GM18858 (cell line): ENCODE results near the gene STX16.
"Not testable (repeated sequence)": the region's sequence is repeated elsewhere in the genome, so short reads cannot be mapped to it uniquely, and the experiment has no call there.

Experiments
- ATAC-seq: cut with Tn5 transposase; IDR thresholded peaks from one replicate; pipeline ENCODE4 v1.9.1; 2021; ENCODE audit not compliant: unreplicated experiment

The STX16 gene

DNA sequence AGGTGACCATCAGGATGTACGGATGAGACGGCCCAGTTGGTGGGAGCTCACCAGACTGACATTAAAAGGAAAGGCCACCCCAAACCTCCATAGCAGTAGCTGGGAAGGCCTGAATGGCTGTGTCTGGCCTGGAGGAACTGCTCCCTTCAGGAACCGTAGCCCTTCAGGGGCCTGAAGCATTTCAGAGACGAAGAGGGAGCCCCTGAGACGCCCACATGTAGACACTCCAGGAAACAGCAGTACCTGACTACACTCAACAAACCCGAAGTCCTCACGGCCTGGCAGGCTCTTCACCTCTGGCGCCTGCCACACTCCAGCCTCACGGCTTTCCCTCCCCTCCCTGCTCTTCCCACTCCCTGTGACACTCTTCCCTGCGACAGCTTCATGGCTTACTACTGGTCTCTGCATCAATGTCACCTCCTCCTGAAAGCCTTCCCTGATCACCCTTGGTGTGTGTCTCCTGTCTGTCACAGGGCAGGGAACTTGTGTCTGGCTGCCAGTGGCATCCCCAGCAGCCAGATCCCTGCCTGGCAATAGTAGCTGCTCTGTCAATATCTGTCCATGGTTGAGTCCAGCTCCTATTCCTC, 14.6 kb upstream of the STX16 start:
- ATAC-seq: no peak

DNA sequence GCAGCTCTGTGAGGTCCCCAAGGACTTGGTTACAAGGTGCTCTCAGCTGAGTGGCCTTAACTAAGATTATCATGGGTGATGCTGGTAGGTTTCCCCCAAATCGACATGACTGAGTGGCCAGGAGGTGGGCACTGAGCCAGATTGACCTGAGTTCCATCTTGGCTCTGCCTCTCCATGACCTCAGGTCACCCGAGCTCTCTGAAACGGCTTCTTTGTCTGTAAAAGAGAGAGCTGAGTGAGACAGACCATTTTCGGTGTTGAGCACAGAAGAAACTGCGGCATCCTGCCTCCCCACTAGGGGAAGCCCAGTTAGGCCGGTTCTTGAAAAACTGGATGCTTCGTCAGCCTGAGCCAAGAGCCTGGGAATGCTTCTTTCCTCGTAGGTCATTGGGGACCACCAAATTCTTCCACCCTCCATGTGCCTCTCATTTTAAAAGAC, 14.1 kb upstream of the STX16 start:
- ATAC-seq: no peak

DNA sequence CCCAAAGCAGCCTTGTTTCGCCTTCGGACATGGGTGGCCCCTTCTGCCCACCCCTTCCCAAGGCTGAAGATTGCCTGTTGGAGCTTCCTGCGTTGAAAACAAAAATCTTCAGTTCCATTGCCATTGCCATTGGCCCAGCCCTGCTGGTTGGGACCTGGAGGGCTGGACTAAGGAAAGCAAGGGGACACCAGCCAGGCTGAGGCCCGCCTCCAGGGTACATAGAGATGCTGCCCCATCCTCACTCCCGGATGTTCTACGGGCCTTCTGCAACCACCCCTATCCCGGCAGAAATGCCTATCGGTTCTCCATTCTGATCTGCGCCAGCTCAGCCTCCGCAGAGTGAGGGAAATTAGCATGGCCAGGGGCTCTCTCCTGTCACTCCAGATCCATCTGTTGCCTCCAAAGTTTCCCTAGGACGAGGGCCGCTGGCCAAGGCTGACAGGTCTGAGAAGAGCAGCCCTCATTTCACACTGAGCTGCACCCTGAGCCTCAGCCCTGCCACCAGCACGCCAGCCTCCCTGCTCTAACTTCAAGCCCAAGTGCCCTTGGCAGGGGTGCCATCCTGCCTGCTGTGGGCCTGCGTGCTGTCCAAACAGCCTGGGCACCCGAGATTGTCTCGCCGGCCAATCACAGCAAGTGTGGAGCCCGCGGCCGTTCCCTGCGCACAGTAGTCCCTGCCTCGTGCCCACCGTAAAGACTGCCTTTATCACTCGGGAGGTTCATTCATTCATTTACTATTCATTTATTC, 13.4 kb upstream of the STX16 start:
- ATAC-seq: no peak

DNA sequence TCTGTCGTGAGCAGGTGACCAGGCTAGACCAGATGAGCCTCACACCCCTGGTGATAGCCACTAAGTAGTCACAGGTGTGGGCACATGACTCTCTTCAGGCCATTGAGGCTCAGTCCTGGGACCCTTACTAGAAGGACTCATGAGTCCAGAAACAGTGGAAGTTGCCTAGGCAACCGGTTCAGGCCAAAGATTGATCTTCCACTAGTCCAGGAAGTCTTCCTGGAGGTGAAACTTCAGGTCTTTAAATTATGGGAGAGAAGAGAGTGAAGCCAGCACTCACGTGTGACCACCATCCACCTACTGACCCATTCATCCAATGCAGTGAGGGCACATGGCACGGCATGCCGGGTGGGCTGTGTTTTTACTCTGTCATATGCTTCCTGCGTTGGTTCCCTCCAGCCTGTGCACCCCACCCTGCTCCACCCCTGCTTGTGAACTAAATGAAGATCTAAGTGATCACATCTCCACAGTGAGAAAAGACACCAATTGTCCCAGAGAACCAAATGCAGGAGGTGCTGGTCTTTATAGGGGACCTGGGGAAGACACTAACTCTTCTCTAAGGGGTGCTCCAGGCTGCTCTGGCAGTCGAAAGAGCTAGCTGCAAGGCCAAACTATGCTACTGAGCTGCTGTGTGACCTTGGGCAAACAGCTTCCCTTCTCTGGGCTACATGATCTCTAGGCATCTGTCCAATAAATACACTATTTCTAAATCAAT, 12.5 kb upstream of the STX16 start:
- ATAC-seq: no peak

DNA sequence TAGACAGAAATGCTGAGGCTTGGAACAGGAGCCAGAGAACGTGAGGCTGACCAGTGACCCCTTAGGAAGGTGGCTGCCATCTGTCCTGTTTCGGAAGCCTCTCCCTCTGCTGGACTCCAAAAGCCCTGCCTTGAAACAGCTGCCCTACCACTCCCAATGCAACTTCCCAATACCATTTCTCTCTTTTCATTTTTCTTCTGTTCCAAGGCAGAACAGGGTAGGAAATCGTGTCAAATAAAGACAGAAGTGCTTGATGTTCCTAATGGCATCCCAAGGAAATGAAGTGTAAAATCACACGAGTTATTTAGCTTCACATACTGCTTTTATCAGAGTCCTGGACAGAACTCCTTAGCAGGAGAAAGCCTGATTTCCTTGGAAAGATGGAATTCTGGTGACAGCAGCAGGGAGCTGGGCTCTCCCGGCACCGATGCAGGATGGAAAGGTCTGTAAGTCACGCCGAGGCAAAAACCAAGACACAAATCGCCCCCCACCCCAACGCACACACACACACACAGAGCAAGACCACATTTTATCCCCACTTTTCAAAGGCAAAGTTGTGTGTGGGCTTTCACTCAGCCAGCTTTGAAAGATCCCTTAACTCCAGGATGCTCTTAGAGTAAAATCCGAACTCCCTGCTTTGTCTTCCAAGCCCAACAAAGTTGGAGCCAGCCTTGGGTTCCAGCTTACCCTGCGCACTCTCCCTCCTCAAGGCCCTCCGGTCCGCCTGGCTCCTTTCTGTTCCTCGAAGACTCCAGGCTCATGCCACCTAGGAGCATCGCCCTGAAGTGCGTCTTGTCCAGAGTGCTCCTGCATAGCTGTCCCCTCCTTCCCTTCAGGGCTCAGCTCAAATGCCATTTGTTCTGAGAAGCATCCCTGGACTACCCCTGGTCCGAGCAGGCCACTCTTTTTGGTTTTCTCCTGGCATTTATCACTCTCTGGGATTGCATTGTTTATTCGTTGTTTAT, 11.6 kb upstream of the STX16 start:
- ATAC-seq: no peak

DNA sequence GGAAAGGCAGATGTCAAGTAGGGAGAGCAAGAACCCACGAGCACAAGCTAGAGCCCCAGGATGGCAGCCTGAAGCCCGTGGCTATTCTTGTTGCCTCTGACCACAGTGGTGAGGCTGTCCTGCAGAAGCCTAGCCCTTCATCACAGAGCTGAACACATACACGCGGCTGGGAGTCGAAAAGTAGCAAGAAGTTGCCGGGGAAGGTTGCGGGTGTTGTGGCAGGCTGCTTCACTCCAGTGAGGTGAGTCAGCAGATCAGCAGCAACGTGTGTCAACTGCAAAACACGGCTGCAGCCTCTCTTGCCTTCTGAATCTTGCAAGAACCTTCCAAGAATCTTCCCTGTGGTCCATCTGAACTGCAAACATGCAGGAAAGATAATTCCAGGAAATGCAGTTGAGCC, 10.6 kb upstream of the STX16 start:
- no peak for ATAC-seq

DNA sequence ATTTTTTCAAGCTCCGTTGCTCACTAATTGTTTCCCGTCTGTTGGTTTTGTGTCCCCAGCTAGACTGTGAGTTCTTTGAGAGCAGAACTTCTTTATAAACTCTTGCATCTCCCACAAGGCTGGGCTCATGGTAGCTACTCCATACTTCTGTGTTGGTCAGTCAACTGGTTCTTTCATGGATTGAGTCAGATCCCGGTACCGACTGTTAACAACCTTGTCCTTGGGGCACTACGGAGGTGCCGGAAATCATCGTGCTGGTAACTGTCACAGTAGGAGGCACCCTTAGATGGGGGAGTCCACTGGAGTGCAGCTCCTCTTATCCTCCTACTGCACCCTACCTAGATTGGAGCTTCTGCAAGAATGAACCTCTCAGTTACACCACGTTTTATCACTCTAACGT, 8.6 kb upstream of the STX16 start:
- ATAC-seq: no peak

DNA sequence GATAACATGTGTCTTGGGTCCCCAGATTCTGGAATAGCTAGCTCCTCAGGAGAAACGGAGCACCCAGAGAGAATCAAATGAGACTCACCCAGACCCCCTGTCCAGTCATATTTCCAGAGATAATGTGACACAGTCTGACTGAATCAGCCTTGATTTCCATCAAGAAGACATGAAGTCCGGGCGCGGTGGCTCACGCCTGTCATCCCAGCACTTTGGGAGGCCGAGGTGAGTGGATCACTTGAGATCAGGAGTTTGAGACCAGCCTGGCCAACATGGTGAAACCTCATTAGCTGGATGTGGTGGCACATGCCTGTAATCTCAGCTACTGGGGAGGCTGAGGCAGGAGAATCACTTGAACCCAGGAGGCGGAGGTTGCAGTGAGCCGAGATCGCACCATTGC, 8.2 kb upstream of the STX16 start:
- ATAC-seq: not testable (repeated sequence)

DNA sequence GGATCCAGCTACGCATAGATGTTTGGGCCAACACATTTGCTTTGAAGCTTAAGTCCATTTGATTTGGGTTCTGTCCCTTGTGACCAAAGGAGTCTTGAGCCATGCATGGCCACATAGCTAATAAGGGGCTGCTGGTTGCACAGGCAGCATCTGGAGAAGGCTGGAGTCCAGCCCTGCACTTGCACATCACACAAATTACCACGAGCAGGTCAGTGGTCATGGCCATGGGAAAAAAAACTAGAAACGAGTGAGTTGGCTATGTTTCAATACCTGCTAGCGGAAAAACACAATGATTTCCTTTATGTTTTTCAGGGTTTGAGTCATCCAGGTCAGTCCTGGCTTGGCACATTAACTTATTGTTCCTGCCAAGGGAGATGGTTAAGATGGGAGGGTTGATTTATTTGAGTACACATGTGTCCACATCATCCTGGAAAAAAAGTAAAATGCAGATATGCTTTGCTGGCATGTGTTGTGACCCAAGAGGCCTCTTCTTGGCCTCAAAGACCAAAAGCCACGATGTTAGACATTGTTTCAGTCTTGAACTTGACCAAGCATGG, 5.6 kb upstream of the STX16 start:
- ATAC-seq: no peak

DNA sequence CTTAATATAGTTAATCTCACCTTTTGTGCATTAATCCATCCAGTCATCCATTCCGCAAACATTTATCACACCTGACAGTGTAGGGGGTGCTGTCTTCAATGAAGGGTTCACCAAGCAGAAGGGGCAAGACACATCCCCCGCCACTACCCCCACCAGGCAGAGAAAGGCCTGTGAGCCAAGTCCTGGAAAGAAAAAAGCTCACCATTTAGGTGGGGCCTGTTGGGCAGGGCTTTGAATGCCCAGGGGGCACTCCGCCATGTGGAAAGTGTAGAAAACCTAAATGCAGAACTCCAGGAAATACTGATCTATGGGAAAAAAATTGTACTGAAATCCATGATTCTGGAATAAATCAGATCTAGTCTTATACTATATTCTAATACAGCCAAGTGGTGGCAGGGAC, 4.8 kb upstream of the STX16 start:
- ATAC-seq: no peak

DNA sequence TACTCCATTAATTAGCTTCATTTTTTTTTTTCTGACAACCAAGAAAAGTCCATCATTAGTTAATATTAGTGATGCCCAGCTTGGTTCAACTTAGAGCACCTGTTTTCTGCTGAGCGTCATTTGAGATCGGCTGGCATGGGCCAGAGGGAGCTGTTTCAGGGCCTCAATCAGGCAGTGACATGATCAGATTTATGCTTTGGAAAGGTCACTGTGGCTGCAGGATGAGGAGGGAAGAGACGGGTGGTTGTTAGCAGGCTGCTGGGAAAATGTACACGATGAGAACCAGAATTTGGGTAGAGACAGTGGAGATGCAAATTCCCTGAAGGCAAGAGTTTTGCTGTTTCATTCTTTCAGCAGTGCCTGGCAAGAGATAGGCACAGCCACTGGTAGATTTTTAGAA, 4.4 kb upstream of the STX16 start:
- no peak for ATAC-seq

DNA sequence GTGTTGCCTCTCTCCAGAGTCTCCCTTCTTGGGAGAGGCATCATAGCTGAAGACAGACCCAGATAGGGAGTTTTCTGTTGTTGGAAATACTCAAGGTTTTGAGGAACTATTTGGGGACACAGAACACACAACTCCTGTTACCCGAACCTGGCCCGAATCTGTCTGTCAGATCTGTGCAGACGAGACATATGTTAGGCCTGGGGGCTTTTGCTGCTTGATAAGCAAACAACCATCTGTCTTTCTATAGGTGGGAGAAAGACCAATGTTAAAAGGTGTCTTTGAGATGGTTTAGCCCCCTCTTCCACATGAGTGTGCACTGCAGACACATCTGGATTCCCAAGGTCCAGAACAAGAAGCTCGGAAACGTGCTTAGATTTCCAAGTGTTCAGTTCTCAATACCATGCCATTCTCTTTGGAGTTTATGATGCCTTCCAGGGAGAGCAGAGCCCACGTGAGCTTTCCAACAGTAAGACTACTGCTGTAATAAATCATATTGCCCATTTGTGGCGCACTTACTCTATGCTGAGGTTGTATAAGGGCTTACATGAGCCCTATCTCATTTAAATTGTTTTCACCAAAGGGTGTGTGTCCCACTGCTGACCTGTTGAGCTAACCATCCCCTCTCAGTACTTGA, 3.8 kb upstream of the STX16 start:
- no peak for ATAC-seq

DNA sequence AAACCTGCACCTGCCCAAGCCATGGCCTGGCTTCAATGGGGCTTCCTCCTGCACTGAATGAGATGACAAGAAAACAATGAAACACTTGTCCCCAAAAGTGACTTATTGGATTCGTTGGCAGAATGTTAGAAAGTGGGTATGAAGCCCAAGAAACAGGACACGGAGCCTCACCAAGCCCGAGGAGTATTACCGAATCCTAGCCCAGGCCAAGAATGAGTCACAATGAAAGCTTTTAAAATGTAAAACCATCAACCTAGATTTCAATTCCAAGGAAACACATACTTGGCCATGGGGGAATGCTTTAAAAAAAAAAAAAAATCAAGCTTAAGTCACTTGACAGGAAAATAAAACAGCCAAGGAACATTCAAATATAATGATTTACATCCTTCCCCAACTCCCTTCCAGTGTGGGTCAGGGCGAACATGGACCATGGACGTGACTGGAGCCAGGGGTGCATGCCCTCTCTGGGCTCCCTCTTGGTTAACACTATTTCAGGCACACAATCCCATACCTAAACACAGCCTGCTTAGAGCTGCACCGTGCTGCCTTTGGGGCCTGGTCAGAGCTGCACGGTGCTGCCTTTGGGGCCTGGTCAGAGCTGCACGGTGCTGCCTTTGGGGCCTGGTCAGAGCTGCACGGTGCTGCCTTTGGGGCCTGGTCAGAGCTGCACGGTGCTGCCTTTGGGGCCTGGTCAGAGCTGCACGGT, 3.1 kb upstream of the STX16 start:
- no peak for ATAC-seq

DNA sequence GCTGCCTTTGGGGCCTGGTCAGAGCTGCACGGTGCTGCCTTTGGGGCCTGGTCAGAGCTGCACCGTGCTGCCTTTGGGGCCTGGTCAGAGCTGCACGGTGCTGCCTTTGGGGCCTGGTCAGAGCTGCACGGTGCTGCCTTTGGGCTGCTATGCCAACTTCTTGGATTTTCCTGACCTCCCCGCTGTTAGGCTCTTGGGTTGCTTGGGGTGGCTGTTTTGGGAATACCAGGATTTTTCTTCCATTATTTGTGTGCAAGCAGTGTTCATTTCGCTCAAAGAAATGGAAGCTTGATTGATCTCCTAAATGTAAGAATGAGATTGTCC, 2.6 kb upstream of the STX16 start:
- not testable (repeated sequence) for ATAC-seq

DNA sequence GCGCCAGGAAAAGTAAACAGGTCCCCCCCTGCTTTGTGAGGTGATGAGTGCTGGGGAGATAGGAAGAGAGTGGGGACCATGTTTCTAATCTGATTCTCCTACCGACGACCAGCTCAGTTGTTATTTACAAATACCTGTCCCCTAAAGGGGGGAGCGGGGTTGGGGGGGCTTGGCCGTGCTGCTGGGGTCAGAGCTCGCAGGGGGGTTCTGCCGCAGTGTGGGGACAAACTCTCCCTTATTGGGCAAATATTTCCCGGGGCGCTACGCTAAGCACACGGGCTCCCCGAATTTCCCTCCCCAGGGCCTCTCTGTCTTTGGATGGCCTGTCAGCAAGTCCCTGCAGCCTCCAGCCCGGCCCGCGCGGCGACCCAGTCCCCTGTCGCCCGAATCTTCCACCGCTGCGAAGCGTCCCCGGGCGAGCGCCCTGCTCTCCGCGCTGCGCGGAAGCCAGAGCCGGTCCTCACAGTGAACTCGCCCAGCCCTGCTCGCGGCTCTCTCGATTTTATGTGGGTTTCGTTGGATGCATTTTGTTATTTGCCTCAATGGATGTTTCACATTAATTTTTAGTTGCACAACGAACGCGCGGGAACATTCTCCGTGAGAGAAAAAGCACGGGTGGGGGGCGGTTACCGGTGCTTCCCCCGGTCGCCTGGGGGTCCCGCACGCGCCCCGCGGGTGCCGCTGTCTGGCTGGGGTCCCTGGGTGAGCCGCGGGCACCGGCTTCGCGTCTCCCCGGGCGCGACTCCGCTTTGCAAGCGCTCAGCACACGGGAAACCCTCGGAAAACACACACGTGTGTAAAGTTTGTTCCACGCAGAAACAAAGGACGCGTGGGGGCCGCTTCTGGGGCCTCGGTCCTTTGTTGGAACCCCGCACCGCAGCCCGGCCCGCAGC, 1.5 kb upstream of the STX16 start:
- no peak for ATAC-seq

DNA sequence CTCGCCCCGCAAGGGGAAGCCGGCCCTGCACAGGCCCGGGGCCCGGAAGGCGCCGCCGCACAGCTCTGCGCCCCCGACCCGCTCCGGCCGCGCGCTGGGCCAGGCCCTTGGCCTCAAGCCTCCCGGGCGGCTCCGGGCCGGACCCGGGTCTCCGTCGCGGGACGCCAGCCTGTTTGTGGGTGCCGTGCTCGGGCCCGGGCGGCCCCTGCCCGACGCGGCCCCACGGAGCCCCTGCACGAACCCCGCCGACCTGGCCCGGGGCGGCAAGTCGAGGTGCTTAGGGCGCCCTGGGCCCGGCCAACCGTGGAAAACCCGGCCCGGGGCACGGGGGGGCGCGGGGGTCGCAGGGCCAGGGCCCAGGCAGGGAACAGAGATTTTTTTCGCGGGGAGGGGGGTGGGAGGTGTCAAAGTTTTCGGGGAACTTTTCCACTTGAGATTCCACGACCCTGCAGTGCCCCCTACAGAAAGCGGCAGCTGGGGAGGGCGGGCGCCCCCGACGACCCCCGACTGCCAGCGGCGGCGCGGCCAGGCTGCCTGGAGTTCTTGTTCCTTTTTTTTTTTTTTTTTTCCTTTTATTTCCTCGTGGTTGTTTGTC, 805 bp upstream of the STX16 start:
- ATAC-seq: no peak

DNA sequence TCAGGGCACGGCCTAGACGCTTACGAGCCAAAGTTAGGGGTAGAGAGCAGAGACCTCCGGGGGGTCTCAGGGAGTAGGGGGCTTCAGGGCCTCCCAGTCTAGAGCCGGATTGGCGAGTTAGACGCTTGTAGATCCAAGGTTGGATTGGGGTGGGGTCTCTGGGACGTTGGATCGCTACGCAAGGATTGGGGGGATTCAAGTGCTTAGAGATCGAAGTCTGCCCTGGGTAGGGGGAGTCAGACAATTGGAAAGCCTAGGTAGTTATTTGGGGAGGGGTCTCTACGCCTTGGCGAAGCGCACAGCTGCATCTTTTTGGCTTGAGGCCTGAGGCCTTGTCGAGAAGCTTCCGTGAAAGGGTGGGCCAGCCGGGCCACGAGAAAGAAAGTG, 469 bp downstream of the STX16 start:
- ATAC-seq: no peak

DNA sequence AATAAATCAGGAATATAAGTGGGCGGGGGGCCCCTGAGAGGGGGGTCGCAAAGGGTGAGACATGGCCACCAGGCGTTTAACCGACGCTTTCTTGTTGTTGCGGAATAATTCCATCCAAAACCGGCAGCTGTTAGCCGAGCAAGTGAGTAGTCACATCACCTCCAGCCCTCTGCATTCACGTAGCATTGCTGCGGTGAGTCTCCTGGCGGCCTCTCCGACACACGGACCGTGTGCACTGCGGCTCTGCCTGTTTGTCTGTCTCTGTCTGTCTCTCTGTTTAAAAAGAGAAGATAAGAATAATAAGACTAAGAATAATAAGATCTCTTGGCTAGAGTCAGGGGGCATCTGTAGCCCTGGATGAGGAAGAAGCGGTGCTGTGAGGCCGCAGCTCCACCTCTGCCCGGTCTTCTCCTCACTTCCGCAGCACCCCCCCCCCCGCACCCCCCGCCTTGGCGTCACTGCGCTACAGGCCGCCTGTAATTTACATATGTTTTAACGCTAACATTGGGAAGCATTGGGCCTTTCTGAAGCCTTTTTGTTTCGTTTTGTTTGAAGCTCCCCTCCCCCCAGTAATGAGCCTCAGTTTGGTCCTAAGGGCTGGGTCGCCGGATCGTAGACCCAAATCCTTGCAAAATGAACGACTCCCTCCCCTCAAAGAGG, 993 bp downstream of the STX16 start:
- ATAC-seq: no peak
